Loucy (cell line): ENCODE measurements around the gene GPR12.
A peak's percentile ranks its signal among the peaks of the same experiment; 100 is the strongest.

Experiments used
- H2AFZ ChIP-seq: fragments of 200-600 bp; sonication (generic); 2 replicates; pipeline ENCODE4 v1.6.0; 2016; ENCODE audit warnings: antibody characterized with exemption, mild to moderate bottlenecking, low read length, moderate library complexity
- H3F3A ChIP-seq: fragments of 200-600 bp; 2 replicates; pipeline ENCODE4 v1.6.0; 2016; ENCODE audit warnings: antibody characterized with exemption, low read depth, mild to moderate bottlenecking
- H3K27me3 ChIP-seq: fragments of 200-600 bp; sonication (generic); 2 replicates; pipeline ENCODE4 v1.6.1; 2014; ENCODE audit warnings: low read length, mild to moderate bottlenecking; ENCODE audit not compliant: insufficient read depth, poor library complexity, severe bottlenecking
- H3K36me3 ChIP-seq: fragments of 200-600 bp; sonication (generic); 2 replicates; pipeline ENCODE4 v1.6.1; 2016; ENCODE audit warnings: low read length; ENCODE audit not compliant: insufficient read depth
- H3K4me1 ChIP-seq: fragments of 200-600 bp; sonication (generic); 2 replicates; pipeline ENCODE4 v1.5.1; 2014; ENCODE audit warnings: low read length, mild to moderate bottlenecking; ENCODE audit not compliant: insufficient read depth, poor library complexity, severe bottlenecking
- H3K4me2 ChIP-seq: fragments of 200-600 bp; sonication (generic); 2 replicates; pipeline ENCODE4 v1.6.0; 2014; ENCODE audit warnings: antibody characterized with exemption, low read length, low read depth, mild to moderate bottlenecking; ENCODE audit not compliant: poor library complexity, severe bottlenecking
- H3K4me3 ChIP-seq: fragments of 200-600 bp; sonication (generic); 2 replicates; pipeline ENCODE4 v1.5.1; 2014; ENCODE audit warnings: low read length, mild to moderate bottlenecking, mixed read lengths; ENCODE audit not compliant: poor library complexity, severe bottlenecking
- H3K79me2 ChIP-seq: fragments of 200-600 bp; sonication (generic); 2 replicates; pipeline ENCODE4 v1.6.1; 2014; ENCODE audit warnings: low read length; ENCODE audit not compliant: insufficient read depth
- H3K9ac ChIP-seq: fragments of 200-600 bp; sonication (generic); 2 replicates; pipeline ENCODE4 v1.6.0; 2014; ENCODE audit warnings: mild to moderate bottlenecking, low read depth, low read length, moderate library complexity; ENCODE audit not compliant: poor library complexity, severe bottlenecking
- H3K9me2 ChIP-seq: fragments of 200-600 bp; sonication (generic); replicated peaks from 2 replicates; pipeline ENCODE4 v1.6.1; 2016; ENCODE audit warnings: low read depth, low read length, mixed read lengths
- H3K9me3 ChIP-seq: fragments of 200-600 bp; sonication (generic); 2 replicates; pipeline ENCODE4 v1.6.1; 2014; ENCODE audit warnings: mild to moderate bottlenecking, antibody characterized with exemption, low read length, low read depth; ENCODE audit not compliant: insufficient read depth
- H4K20me1 ChIP-seq: fragments of 200-600 bp; sonication (generic); 2 replicates; pipeline ENCODE4 v1.6.0; 2014; ENCODE audit warnings: antibody characterized with exemption, low read length, mild to moderate bottlenecking; ENCODE audit not compliant: insufficient read depth, poor library complexity, severe bottlenecking
- EZH2phosphoT487 ChIP-seq: fragments of 200-600 bp; IDR thresholded peaks from 2 replicates; pipeline ENCODE4 v1.6.1; 2018; ENCODE audit warnings: antibody characterized with exemption, mild to moderate bottlenecking, moderate library complexity, borderline replicate concordance
- TF ChIP-seq, protein P1 (sequence below): fragments of 200-600 bp; sonication (generic); conservative IDR thresholded peaks from 2 replicates; pipeline ENCODE4 v1.5.1; 2014; ENCODE audit warnings: mild to moderate bottlenecking, antibody characterized with exemption, low read length

The GPR12 gene

DNA sequence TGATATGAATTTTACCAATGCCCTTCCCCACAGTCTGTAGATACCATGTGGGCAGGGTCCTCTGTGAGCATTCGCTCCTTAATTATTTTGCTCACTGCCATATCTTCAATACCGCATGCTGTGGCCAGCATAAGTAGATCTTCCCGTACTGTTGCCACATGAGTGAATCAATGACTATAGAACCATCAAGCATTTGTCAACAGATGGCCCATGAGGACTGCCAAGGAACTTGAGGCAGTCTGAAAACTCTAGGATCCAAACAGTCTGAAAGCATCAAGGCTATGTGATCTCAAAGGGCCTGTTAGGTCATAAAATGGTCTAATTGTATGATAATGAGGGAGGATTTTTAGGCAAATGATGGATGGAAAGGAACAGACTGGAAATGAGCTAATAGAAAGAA is 27.4 kb upstream of the GPR12 start:
- H3K9me2 ChIP-seq: no peaks in the 10 kb centered on the region
- no peaks in the 10 kb centered on the region for H4K20me1 ChIP-seq
- H3K79me2 ChIP-seq: no peaks in the 10 kb centered on the region
- TF ChIP-seq EZH2phosphoT487: no peak
- H3K4me2 ChIP-seq: no peak overlapping the region
- no peak overlapping the region for H3K4me3 ChIP-seq
- no peaks in the 10 kb centered on the region for H3K27me3 ChIP-seq
- H3K9me3 ChIP-seq: no peaks in the 10 kb centered on the region
- no peak overlapping the region for H2AFZ ChIP-seq
- no peak overlapping the region for H3K9ac ChIP-seq
- no peaks in the 10 kb centered on the region for H3K36me3 ChIP-seq
- no peaks in the 10 kb centered on the region for H3F3A ChIP-seq
- peaks cover 29% of the 10 kb centered on the region for H3K4me1 ChIP-seq

DNA sequence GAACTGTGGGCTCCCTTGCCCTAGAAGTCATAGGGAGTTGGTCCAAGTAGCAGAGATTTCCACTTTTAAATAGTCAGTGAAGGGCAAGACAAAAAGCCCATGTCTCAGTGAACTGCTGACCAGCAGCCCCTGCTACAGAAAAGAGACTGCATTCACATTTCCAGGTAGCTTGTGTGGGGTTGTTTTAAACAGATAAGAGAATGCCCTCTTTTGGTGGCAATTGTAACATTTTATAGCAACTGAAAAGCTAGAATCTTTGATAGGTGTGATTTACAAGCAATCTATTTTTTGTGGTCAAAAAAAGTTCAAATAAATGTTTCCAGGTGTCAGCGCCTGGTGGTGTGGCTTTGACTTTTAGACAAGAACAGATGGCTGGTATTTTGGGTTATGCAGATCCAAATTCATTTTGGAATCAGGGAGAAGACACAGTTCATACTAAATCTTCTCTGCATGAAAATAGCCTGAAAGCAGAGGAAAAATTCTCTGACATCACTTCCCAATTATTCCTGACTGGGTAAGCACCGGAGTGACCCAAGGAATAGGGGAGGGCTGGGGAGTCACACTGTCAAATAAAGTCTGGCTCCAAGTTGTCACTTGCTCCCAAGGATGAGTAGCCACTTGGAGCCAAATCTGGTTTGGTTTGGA is 26.2 kb upstream of the GPR12 start:
- H3K4me3 ChIP-seq: peak overlapping the region; percentile 81
- H3K27me3 ChIP-seq: no peaks in the 10 kb centered on the region
- TF ChIP-seq, protein P1, sequence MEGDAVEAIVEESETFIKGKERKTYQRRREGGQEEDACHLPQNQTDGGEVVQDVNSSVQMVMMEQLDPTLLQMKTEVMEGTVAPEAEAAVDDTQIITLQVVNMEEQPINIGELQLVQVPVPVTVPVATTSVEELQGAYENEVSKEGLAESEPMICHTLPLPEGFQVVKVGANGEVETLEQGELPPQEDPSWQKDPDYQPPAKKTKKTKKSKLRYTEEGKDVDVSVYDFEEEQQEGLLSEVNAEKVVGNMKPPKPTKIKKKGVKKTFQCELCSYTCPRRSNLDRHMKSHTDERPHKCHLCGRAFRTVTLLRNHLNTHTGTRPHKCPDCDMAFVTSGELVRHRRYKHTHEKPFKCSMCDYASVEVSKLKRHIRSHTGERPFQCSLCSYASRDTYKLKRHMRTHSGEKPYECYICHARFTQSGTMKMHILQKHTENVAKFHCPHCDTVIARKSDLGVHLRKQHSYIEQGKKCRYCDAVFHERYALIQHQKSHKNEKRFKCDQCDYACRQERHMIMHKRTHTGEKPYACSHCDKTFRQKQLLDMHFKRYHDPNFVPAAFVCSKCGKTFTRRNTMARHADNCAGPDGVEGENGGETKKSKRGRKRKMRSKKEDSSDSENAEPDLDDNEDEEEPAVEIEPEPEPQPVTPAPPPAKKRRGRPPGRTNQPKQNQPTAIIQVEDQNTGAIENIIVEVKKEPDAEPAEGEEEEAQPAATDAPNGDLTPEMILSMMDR: peak; percentile 54
- TF ChIP-seq EZH2phosphoT487: no peak
- no peaks in the 10 kb centered on the region for H3F3A ChIP-seq
- peaks cover 29% of the 10 kb centered on the region for H3K4me1 ChIP-seq
- peak overlapping the region; percentile 81 for H3K9ac ChIP-seq
- H4K20me1 ChIP-seq: no peaks in the 10 kb centered on the region
- no peaks in the 10 kb centered on the region for H3K9me2 ChIP-seq
- no peaks in the 10 kb centered on the region for H3K79me2 ChIP-seq
- peak overlapping the region; percentile 67; the same call in 1 of the 2 replicates for H2AFZ ChIP-seq
- H3K9me3 ChIP-seq: peaks cover 4% of the 10 kb centered on the region; the same call in 1 of the 2 replicates
- H3K4me2 ChIP-seq: peak overlapping the region; percentile 99
- no peaks in the 10 kb centered on the region for H3K36me3 ChIP-seq

DNA sequence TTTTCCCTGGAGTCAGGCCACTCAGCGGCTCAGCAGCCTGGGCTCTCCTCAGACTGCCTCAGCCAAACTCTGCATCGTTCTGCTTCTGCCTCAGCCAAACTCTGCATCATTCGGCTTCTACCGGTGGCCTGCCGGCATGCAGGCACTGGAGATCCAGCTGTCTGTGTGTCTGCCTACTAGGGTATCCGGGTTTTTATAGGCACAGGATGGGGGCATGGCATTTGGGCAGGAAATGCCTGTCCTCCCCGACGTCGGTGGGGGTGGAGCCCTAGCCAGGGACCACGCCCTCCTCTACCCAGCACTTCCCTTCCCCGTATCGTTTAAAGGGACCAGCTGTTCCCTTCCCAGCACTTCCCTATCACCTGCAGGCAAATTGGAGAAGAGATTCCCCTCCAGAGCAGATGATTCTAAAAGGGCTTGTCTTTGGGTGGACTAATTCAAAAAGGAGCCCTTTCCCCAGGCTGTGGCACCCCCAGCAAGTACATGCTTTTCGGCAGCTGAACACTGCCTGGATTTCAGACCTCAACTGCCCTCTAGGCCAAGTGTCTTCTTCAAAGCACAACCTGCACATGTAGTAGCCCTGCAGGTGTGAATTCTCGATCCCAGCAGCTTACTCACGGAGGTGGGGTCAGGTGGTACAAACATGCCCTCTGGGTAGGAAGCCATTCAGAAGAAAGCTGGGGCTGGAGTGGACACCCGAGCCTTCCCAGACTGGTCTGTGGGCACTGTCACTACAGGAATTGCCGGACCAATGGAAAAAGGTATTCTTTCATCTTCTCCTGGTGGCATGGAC is 25.4 kb upstream of the GPR12 start:
- H4K20me1 ChIP-seq: no peaks in the 10 kb centered on the region
- peak overlapping the region; percentile 99 for H3K4me2 ChIP-seq
- no peaks in the 10 kb centered on the region for H3K79me2 ChIP-seq
- H3K9ac ChIP-seq: peak overlapping the region; percentile 81
- peak overlapping the region; percentile 67 for H2AFZ ChIP-seq
- H3K27me3 ChIP-seq: no peaks in the 10 kb centered on the region
- no peak for TF ChIP-seq EZH2phosphoT487
- TF ChIP-seq, protein P1: no peak
- H3K36me3 ChIP-seq: no peaks in the 10 kb centered on the region
- no peaks in the 10 kb centered on the region for H3F3A ChIP-seq
- peak overlapping the region; percentile 81 for H3K4me3 ChIP-seq
- H3K9me3 ChIP-seq: peaks cover 4% of the 10 kb centered on the region; the same call in 1 of the 2 replicates
- H3K9me2 ChIP-seq: no peaks in the 10 kb centered on the region
- H3K4me1 ChIP-seq: peaks cover 29% of the 10 kb centered on the region
